Measurements from ENCODE around the gene TSPEAR. TPM values are rescaled to one million over a fixed set of nuclear protein-coding genes. Genes with fewer than 3 reads are reported as not detected.

The TSPEAR gene
- total and polyA plus RNA-seq, 4 donors = 0.24 to 0.66 (median 0.33) TPM; not detected in 1

GRCh38 chr21:44494418-44494817 lies 217.0 kb downstream of the TSPEAR start:
- peaks cover under 1% of the 10 kb centered on the region for H3K36me3 ChIP-seq (ENCODE audit: control insufficient read depth, insufficient read depth, low read length)
- peaks cover 14% of the 10 kb centered on the region for H3K4me1 ChIP-seq (ENCODE audit: control insufficient read depth, insufficient read depth, low read length)
- no peak for DNase-seq (ENCODE audit: low read depth in 4 of 6, low spot score in 6 of 6)
- H3K27ac ChIP-seq (ENCODE audit: low read depth, low read length) = no peak overlapping the region
- H3K9me3 ChIP-seq (ENCODE audit: control insufficient read depth, insufficient read depth, low read length) = no peaks in the 10 kb centered on the region
- no peak overlapping the region for H3K4me3 ChIP-seq (ENCODE audit: low read depth, low read length)
- 91% methylated on average over 12 of the region's 17 CpGs for WGBS (ENCODE audit: insufficient coverage)
- no peaks in the 10 kb centered on the region for H3K27me3 ChIP-seq (ENCODE audit: control insufficient read depth, insufficient read depth, low read length)

- H3K27me3 ChIP-seq (ENCODE audit: control insufficient read depth, insufficient read depth, low read length) = no peaks in the 10 kb centered on the region
- no peak overlapping the region for H3K4me3 ChIP-seq (ENCODE audit: low read depth, low read length)
- DNase-seq (ENCODE audit: low read depth in 4 of 6, low spot score in 6 of 6) = no peak
- no peak overlapping the region for H3K27ac ChIP-seq (ENCODE audit: low read depth, low read length)
- no peaks in the 10 kb centered on the region for H3K36me3 ChIP-seq (ENCODE audit: control insufficient read depth, insufficient read depth, low read length)
- WGBS (ENCODE audit: insufficient coverage) = 91% methylated on average over 9 of the region's 9 CpGs
- peaks cover 2% of the 10 kb centered on the region for H3K9me3 ChIP-seq (ENCODE audit: control insufficient read depth, insufficient read depth, low read length)
- peaks cover 14% of the 10 kb centered on the region for H3K4me1 ChIP-seq (ENCODE audit: control insufficient read depth, insufficient read depth, low read length)
These were observed 218.6 kb downstream of the TSPEAR start for GRCh38 chr21:44492567-44493385.

- DNase-seq (ENCODE audit: low read depth in 4 of 6, low spot score in 6 of 6) = no peak
- 84% methylated on average over 3 of the region's 9 CpGs for WGBS (ENCODE audit: insufficient coverage)
- Histone ChIP-seq H3K4me1 (ENCODE audit: control insufficient read depth, insufficient read depth, low read length) (no peaks in the 10 kb centered on the region), H3K36me3 (ENCODE audit: control insufficient read depth, insufficient read depth, low read length) (no peaks in the 10 kb centered on the region), H3K4me3 (ENCODE audit: low read depth, low read length) (no peak overlapping the region), H3K27me3 (ENCODE audit: control insufficient read depth, insufficient read depth, low read length) (no peaks in the 10 kb centered on the region), H3K9me3 (ENCODE audit: control insufficient read depth, insufficient read depth, low read length) (peaks cover 2% of the 10 kb centered on the region), H3K27ac (ENCODE audit: low read depth, low read length) (no peak overlapping the region)
These were observed 220.6 kb downstream of the TSPEAR start for GRCh38 chr21:44490816-44491215.

- no peaks in the 10 kb centered on the region for H3K27me3 ChIP-seq (ENCODE audit: control insufficient read depth, insufficient read depth, low read length)
- no peak overlapping the region for H3K4me3 ChIP-seq (ENCODE audit: low read depth, low read length)
- H3K27ac ChIP-seq (ENCODE audit: low read depth, low read length) = no peak overlapping the region
- H3K9me3 ChIP-seq (ENCODE audit: control insufficient read depth, insufficient read depth, low read length) = peaks cover 2% of the 10 kb centered on the region
- 98% methylated on average over 18 of the region's 19 CpGs for WGBS (ENCODE audit: insufficient coverage)
- H3K4me1 ChIP-seq (ENCODE audit: control insufficient read depth, insufficient read depth, low read length) = no peaks in the 10 kb centered on the region
- H3K36me3 ChIP-seq (ENCODE audit: control insufficient read depth, insufficient read depth, low read length) = no peaks in the 10 kb centered on the region
- no peak for DNase-seq (ENCODE audit: low read depth in 4 of 6, low spot score in 6 of 6)
These were observed 221.0 kb downstream of the TSPEAR start for GRCh38 chr21:44490405-44490804.

- DNase-seq (ENCODE audit: low read depth in 4 of 6, low spot score in 6 of 6) = no peak
These were observed 221.4 kb downstream of the TSPEAR start for GRCh38 chr21:44489962-44490361.

GRCh38 chr21:44487831-44488230 lies 223.5 kb downstream of the TSPEAR start:
- 14% methylated on average over 1 of the region's 4 CpGs for WGBS (ENCODE audit: insufficient coverage)
- DNase-seq (ENCODE audit: low read depth in 4 of 6, low spot score in 6 of 6) = no peak

More at GRCh38 chr21:44489962-44490361, 221.4 kb downstream of the TSPEAR start:
- Histone ChIP-seq H3K4me1 (ENCODE audit: control insufficient read depth, insufficient read depth, low read length) (no peaks in the 10 kb centered on the region), H3K9me3 (ENCODE audit: control insufficient read depth, insufficient read depth, low read length) (peaks cover 2% of the 10 kb centered on the region), H3K27me3 (ENCODE audit: control insufficient read depth, insufficient read depth, low read length) (no peaks in the 10 kb centered on the region), H3K36me3 (ENCODE audit: control insufficient read depth, insufficient read depth, low read length) (no peaks in the 10 kb centered on the region), H3K27ac (ENCODE audit: low read depth, low read length) (no peak overlapping the region), H3K4me3 (ENCODE audit: low read depth, low read length) (no peak overlapping the region)
- WGBS (ENCODE audit: insufficient coverage) = 52% methylated on average over 5 of the region's 7 CpGs

GRCh38 chr21:44486302-44486701 lies 225.1 kb downstream of the TSPEAR start:
- Histone ChIP-seq H3K27ac (ENCODE audit: low read depth, low read length) (no peak overlapping the region), H3K4me1 (ENCODE audit: control insufficient read depth, insufficient read depth, low read length) (no peaks in the 10 kb centered on the region), H3K27me3 (ENCODE audit: control insufficient read depth, insufficient read depth, low read length) (no peaks in the 10 kb centered on the region), H3K36me3 (ENCODE audit: control insufficient read depth, insufficient read depth, low read length) (no peaks in the 10 kb centered on the region), H3K4me3 (ENCODE audit: low read depth, low read length) (no peak overlapping the region), H3K9me3 (ENCODE audit: control insufficient read depth, insufficient read depth, low read length) (peaks cover 2% of the 10 kb centered on the region)
- WGBS (ENCODE audit: insufficient coverage) = 82% methylated on average over 12 of the region's 16 CpGs
- DNase-seq (ENCODE audit: low read depth in 4 of 6, low spot score in 6 of 6) = no peak

More at GRCh38 chr21:44487831-44488230, 223.5 kb downstream of the TSPEAR start:
- Histone ChIP-seq H3K27me3 (ENCODE audit: control insufficient read depth, insufficient read depth, low read length) (no peaks in the 10 kb centered on the region), H3K9me3 (ENCODE audit: control insufficient read depth, insufficient read depth, low read length) (peaks cover 2% of the 10 kb centered on the region), H3K4me1 (ENCODE audit: control insufficient read depth, insufficient read depth, low read length) (no peaks in the 10 kb centered on the region), H3K4me3 (ENCODE audit: low read depth, low read length) (no peak overlapping the region), H3K27ac (ENCODE audit: low read depth, low read length) (no peak overlapping the region), H3K36me3 (ENCODE audit: control insufficient read depth, insufficient read depth, low read length) (no peaks in the 10 kb centered on the region)

GRCh38 chr21:44485796-44486195 lies 225.6 kb downstream of the TSPEAR start:
- H3K9me3 ChIP-seq (ENCODE audit: control insufficient read depth, insufficient read depth, low read length) = peaks cover 2% of the 10 kb centered on the region
- H3K4me3 ChIP-seq (ENCODE audit: low read depth, low read length) = no peak overlapping the region
- no peaks in the 10 kb centered on the region for H3K4me1 ChIP-seq (ENCODE audit: control insufficient read depth, insufficient read depth, low read length)
- no peak for DNase-seq (ENCODE audit: low read depth in 4 of 6, low spot score in 6 of 6)
- H3K27me3 ChIP-seq (ENCODE audit: control insufficient read depth, insufficient read depth, low read length) = no peaks in the 10 kb centered on the region
- H3K36me3 ChIP-seq (ENCODE audit: control insufficient read depth, insufficient read depth, low read length) = no peaks in the 10 kb centered on the region
- no peak overlapping the region for H3K27ac ChIP-seq (ENCODE audit: low read depth, low read length)
- 79% methylated on average over 9 of the region's 10 CpGs for WGBS (ENCODE audit: insufficient coverage)

- Histone ChIP-seq H3K36me3 (ENCODE audit: control insufficient read depth, insufficient read depth, low read length) (peaks cover 3% of the 10 kb centered on the region), H3K4me3 (ENCODE audit: low read depth, low read length) (no peak overlapping the region), H3K4me1 (ENCODE audit: control insufficient read depth, insufficient read depth, low read length) (no peaks in the 10 kb centered on the region), H3K9me3 (ENCODE audit: control insufficient read depth, insufficient read depth, low read length) (peaks cover 2% of the 10 kb centered on the region), H3K27ac (ENCODE audit: low read depth, low read length) (no peak overlapping the region), H3K27me3 (ENCODE audit: control insufficient read depth, insufficient read depth, low read length) (no peaks in the 10 kb centered on the region)
- peak in 1 of 6 donors; percentile 28 for DNase-seq (ENCODE audit: low read depth in 4 of 6, low spot score in 6 of 6)
- WGBS (ENCODE audit: insufficient coverage) = 75% methylated on average over 22 of the region's 25 CpGs
These were observed 226.0 kb downstream of the TSPEAR start for GRCh38 chr21:44485254-44485793.
